Esophagus squamous epithelium (tissue), 4 donors: ENCODE data around the gene TMEM184A.

Experiments used
- CTCF ChIP-seq, 6 experiments: fragments of 450-650 bp in 4 of 6; fragments of 200-600 bp in 2 of 6; sonication (generic) in 2 of 6; IDR thresholded peaks; one replicate each; pipeline ENCODE4 v1.5.1; 2016 to 2019; ENCODE audit warnings: antibody characterized with exemption in 6 of 6, mild to moderate bottlenecking in 4 of 6, moderate library complexity in 4 of 6
- POLR2A ChIP-seq, 4 donors: fragments of 450-650 bp; IDR thresholded peaks; one replicate each; pipeline ENCODE4 v1.6.1; 2017; ENCODE audit warnings: antibody characterized with exemption in 4 of 4, mild to moderate bottlenecking in 4 of 4, moderate library complexity in 3 of 4

- no peak for TF ChIP-seq CTCF (IDR thresholded peaks at IDR 0.05)
- no peak for TF ChIP-seq POLR2A (IDR thresholded peaks at IDR 0.05)
Measured at GRCh38 chr7:1535701-1536454, 20.1 kb downstream of the TMEM184A start.
